ENCODE results near the gene RHBDL3. TPM values are rescaled to one million over a fixed set of nuclear protein-coding genes. Genes with fewer than 3 reads are reported as not detected.

Gene RHBDL3
- total and polyA plus RNA-seq, 2 donors (not counting 3 experiments of a cell fraction or from before 2014, with no cell fraction given) = 0.11 to 0.20 TPM

DNA sequence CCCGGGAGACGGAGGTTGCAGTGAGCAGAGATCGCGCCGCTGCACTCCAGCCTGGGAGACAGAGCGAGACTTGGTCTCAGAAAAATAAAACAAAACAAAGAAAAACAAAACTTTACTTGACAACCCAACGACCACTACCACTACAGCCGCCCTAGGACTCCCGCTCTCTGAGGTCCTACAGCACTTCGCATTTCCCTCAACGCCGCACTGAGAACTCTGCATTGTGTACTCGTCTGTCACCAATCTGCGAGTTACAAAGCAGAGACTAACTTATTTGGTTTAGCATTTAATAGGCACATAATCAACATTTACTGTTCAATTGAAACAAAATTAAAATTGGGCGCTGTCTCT is 83.8 kb downstream of the RHBDL3 start:
- ChIA-PET CTCF (no interaction called here), POLR2A (no interaction called here)
- no peaks in the 10 kb centered on the region for H3K27me3 ChIP-seq (ENCODE audit: control insufficient read depth in 2 of 2, insufficient read depth in 2 of 2, low read length in 2 of 2)
- H3K27ac ChIP-seq (ENCODE audit: insufficient read depth, low read depth, low read length) = peak overlapping the region; percentile 97
- peak overlapping the region; percentile 61 for H2AFZ ChIP-seq (ENCODE audit: low read depth, low read length)
- no peaks in the 10 kb centered on the region for H3K9me1 ChIP-seq (replicated peaks; ENCODE audit: control insufficient read depth, extremely low read depth, insufficient read depth, low read length)
- peak overlapping the region; percentile 91 to 96 (median 93) for H3K4me3 ChIP-seq (replicated peaks in 1 of 3; ENCODE audit: insufficient read depth in 1 of 3, low read depth in 1 of 3, low read length in 3 of 3)
- peak overlapping the region; percentile 82 for H3K4me2 ChIP-seq (ENCODE audit: insufficient read depth, low read length)
- peak overlapping the region; percentile 100 for H3K9ac ChIP-seq (replicated peaks; ENCODE audit: extremely low read depth, insufficient read depth, low read length)
- H3K9me3 ChIP-seq (replicated peaks; ENCODE audit: control insufficient read depth, insufficient read depth, low read length) = no peaks in the 10 kb centered on the region
- peaks cover 4 to 6% of the 10 kb centered on the region in 2 experiments for H3K36me3 ChIP-seq (ENCODE audit: control insufficient read depth in 2 of 2, extremely low read depth in 1 of 2, insufficient read depth in 2 of 2, low read length in 2 of 2)
- FAIRE-seq (no peak), DNase-seq (ENCODE audit: low read depth, low spot score) (no peak)
- peaks cover 48% of the 10 kb centered on the region for H3K79me2 ChIP-seq (ENCODE audit: control insufficient read depth, insufficient read depth, low read length)
- no peak for TF ChIP-seq GATA2 (IDR thresholded peaks at IDR 0.05; ENCODE audit: insufficient read depth, insufficient read length, low read depth, low read length)
- TF ChIP-seq JUN (IDR thresholded peaks at IDR 0.05; ENCODE audit: borderline replicate concordance, insufficient read depth, insufficient read length, low read depth) = no peak
- TF ChIP-seq, protein P1, sequence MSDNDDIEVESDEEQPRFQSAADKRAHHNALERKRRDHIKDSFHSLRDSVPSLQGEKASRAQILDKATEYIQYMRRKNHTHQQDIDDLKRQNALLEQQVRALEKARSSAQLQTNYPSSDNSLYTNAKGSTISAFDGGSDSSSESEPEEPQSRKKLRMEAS (IDR thresholded peaks at IDR 0.05; ENCODE audit: insufficient read depth, insufficient read length) = no peak
- BruUV-seq (replicated peaks) = TSS peak; percentile 84
- dilution Hi-C loops (cut with MboI; ENCODE audit: extremely low pct_ligation_motif_present, low sequenced_read_pairs) = no loop called here
- intact Hi-C loops (cut with micrococcal nuclease) = no loop called here
- peaks cover 18% of the 10 kb centered on the region for H3K4me1 ChIP-seq (ENCODE audit: control insufficient read depth, extremely low read depth, insufficient read depth, low read length)
- peaks cover 6% of the 10 kb centered on the region for H4K20me1 ChIP-seq (replicated peaks; ENCODE audit: control insufficient read depth, extremely low read depth, insufficient read depth, low read length)

DNA sequence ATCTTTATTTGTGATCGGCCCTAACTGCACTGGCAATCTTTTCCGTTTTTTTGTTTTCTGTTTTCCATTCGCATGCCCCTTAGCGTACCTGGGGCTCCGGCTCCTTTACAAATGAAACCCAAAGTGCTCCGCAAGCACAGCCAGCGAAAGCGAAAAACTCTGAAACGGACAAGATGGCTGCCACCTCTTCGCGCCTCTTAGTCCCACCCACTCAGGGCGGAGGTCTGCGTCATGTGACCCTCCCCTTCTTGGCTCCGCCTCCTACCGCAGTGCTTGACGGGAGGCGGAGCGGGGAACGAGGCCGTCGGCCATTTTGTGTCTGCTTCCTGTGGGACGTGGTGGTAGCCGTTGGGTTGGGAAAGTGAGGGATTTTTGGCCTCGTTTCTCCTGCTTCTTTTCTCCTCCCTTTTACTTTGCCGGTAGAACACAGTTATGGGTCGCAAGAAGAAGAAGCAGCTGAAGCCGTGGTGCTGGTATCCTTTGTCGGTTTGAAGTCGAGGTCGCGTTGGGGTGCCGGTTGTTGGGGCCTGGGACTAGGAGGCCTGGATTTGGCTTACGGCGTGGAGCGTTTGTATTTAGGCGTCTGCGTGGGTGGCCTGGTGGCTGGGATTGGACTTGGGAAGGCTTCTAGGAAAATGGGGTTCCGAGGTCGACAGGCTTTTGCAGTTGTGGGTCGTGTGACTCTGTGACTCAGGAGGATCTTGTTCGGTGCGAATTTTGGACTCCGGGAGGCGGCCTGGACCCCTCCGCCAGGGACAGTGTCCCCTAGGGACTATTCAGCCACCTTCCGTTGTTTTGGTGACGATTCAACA is 84.4 kb downstream of the RHBDL3 start, which contains the start of gene ZNF207:
TSS of gene ZNF207 (plus strand) at position 304 of the 812 bp plus-strand sequence. CDS start at position 433, 129 bp downstream.
- CTCF ChIA-PET = interaction anchor here (2.1 kb wide), 1 partner anchor 97 kb away, joined by 13 read pairs; no protein-coding TSS in a partner anchor
- peak; percentile 96 for FAIRE-seq
- H4K20me1 ChIP-seq (replicated peaks; ENCODE audit: control insufficient read depth, extremely low read depth, insufficient read depth, low read length) = peaks cover 6% of the 10 kb centered on the region

More for the DNA sequence above, 84.4 kb downstream of the RHBDL3 start, which contains the start of gene ZNF207:
- Histone ChIP-seq H3K9me1 (replicated peaks; ENCODE audit: control insufficient read depth, extremely low read depth, insufficient read depth, low read length) (no peaks in the 10 kb centered on the region), H2AFZ (ENCODE audit: low read depth, low read length) (peak within 1 kb of the TSS; percentile 61), H3K27ac (ENCODE audit: insufficient read depth, low read depth, low read length) (peak within 1 kb of the TSS; percentile 97), H3K79me2 (ENCODE audit: control insufficient read depth, insufficient read depth, low read length) (peaks cover 54% of the 10 kb centered on the region), H3K9me3 (replicated peaks; ENCODE audit: control insufficient read depth, insufficient read depth, low read length) (no peaks in the 10 kb centered on the region), H3K27me3 (ENCODE audit: control insufficient read depth in 2 of 2, insufficient read depth in 2 of 2, low read length in 2 of 2) (no peaks in the 10 kb centered on the region), H3K4me2 (ENCODE audit: insufficient read depth, low read length) (peak within 1 kb of the TSS; percentile 100), H3K36me3 (ENCODE audit: control insufficient read depth in 2 of 2, extremely low read depth in 1 of 2, insufficient read depth in 2 of 2, low read length in 2 of 2) (peaks cover 5 to 8% of the 10 kb centered on the region in 2 experiments), H3K9ac (replicated peaks; ENCODE audit: extremely low read depth, insufficient read depth, low read length) (peak within 1 kb of the TSS; percentile 100), H3K4me3 (replicated peaks in 1 of 3; ENCODE audit: insufficient read depth in 1 of 3, low read depth in 1 of 3, low read length in 3 of 3) (peak within 1 kb of the TSS; percentile 91 to 96 (median 93)), H3K4me1 (ENCODE audit: control insufficient read depth, extremely low read depth, insufficient read depth, low read length) (peaks cover 19% of the 10 kb centered on the region)
- TF ChIP-seq MYC (IDR thresholded peaks at IDR 0.05; ENCODE audit: low read depth, low read length) = peak; percentile 46
- TF ChIP-seq, protein P1 (IDR thresholded peaks at IDR 0.05; ENCODE audit: insufficient read depth, insufficient read length) = peak; percentile 96
- peak; percentile 92 for TF ChIP-seq POLR2A (IDR thresholded peaks at IDR 0.05; ENCODE audit: low read depth, low read length)
- TF ChIP-seq GATA2 (IDR thresholded peaks at IDR 0.05; ENCODE audit: insufficient read depth, insufficient read length, low read depth, low read length) = no peak
- peak; percentile 94 for TF ChIP-seq POLR2AphosphoS5 (IDR thresholded peaks at IDR 0.05; ENCODE audit: insufficient read depth, low read depth, low read length)
- TF ChIP-seq, protein P2, sequence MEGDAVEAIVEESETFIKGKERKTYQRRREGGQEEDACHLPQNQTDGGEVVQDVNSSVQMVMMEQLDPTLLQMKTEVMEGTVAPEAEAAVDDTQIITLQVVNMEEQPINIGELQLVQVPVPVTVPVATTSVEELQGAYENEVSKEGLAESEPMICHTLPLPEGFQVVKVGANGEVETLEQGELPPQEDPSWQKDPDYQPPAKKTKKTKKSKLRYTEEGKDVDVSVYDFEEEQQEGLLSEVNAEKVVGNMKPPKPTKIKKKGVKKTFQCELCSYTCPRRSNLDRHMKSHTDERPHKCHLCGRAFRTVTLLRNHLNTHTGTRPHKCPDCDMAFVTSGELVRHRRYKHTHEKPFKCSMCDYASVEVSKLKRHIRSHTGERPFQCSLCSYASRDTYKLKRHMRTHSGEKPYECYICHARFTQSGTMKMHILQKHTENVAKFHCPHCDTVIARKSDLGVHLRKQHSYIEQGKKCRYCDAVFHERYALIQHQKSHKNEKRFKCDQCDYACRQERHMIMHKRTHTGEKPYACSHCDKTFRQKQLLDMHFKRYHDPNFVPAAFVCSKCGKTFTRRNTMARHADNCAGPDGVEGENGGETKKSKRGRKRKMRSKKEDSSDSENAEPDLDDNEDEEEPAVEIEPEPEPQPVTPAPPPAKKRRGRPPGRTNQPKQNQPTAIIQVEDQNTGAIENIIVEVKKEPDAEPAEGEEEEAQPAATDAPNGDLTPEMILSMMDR (IDR thresholded peaks at IDR 0.05; ENCODE audit: extremely low read depth in 1 of 2, insufficient read depth in 1 of 2, low read depth in 1 of 2, low read length in 2 of 2) = no peak
- TF ChIP-seq JUN (IDR thresholded peaks at IDR 0.05; ENCODE audit: borderline replicate concordance, insufficient read depth, insufficient read length, low read depth) = no peak
- TSS peak; percentile 71 for BruUV-seq (replicated peaks)
- intact Hi-C loops (cut with micrococcal nuclease) = no loop called here
- POLR2A ChIA-PET = no interaction called here
- dilution Hi-C loops (cut with MboI; ENCODE audit: extremely low pct_ligation_motif_present, low sequenced_read_pairs) = no loop called here
- peak; percentile 97 for DNase-seq (ENCODE audit: low read depth, low spot score)

Data from endothelial cell of umbilical vein (primary cell).